Measurements from ENCODE around the gene ANKRD55. TPM values are rescaled to one million over a fixed set of nuclear protein-coding genes. Genes with fewer than 3 reads are reported as not detected.
"Not testable (repeated sequence)": the region's sequence is repeated elsewhere in the genome, so short reads cannot be mapped to it uniquely, and the experiment has no call there.

ANKRD55 gene
- total RNA-seq, 1 donor from 2014 or later, result not detected

GRCh38 chr5:56270568-56271392 lies 37.6 kb upstream of the ANKRD55 start:
- Histone ChIP-seq H3K27me3 (no peaks in the 10 kb centered on the region), H3K4me3 (no peak overlapping the region), H2AFZ (replicated peaks) (no peak overlapping the region), H3K9me3 (ENCODE audit: low read depth) (no peaks in the 10 kb centered on the region), H3K4me1 (no peaks in the 10 kb centered on the region), H3K27ac (no peak overlapping the region), H4K20me1 (ENCODE audit: low read depth) (no peaks in the 10 kb centered on the region), H3F3A (ENCODE audit: low read depth) (no peaks in the 10 kb centered on the region), H3K79me2 (ENCODE audit: low read depth) (no peaks in the 10 kb centered on the region), H3K9ac (no peak overlapping the region), H3K4me2 (no peak overlapping the region), H3K36me3 (no peaks in the 10 kb centered on the region)
- DNase-seq (ENCODE audit: low spot score), result peak; percentile 89
- H3K4me3 Mint-ChIP-seq, result no peak overlapping the region
- H3K9me3 Mint-ChIP-seq, result no peaks in the 10 kb centered on the region
- H3K36me3 Mint-ChIP-seq, result no peaks in the 10 kb centered on the region
- H3K27me3 Mint-ChIP-seq (ENCODE audit: insufficient read depth, low read depth), result peaks cover 4% of the 10 kb centered on the region
- H3K27ac Mint-ChIP-seq, result no peak overlapping the region
- H3K4me1 Mint-ChIP-seq, result peaks cover 4% of the 10 kb centered on the region
- peak; percentile 87 for TF ChIP-seq CTCF (IDR thresholded peaks at IDR 0.05)
- TF ChIP-seq EZH2 (IDR thresholded peaks at IDR 0.05), result no peak
- TF ChIP-seq EZH2phosphoT487 (IDR thresholded peaks at IDR 0.05), result no peak

- no peak overlapping the region for H3K27ac ChIP-seq
- Mint-ChIP-seq H3K4me1 (peaks cover 4% of the 10 kb centered on the region), H3K36me3 (no peaks in the 10 kb centered on the region), H3K4me3 (no peak overlapping the region), H3K27ac (no peak overlapping the region), H3K27me3 (ENCODE audit: insufficient read depth, low read depth) (peaks cover 3% of the 10 kb centered on the region), H3K9me3 (no peaks in the 10 kb centered on the region)
- H3K79me2 ChIP-seq (ENCODE audit: low read depth), result no peaks in the 10 kb centered on the region
- no peaks in the 10 kb centered on the region for H3F3A ChIP-seq (ENCODE audit: low read depth)
- DNase-seq (ENCODE audit: low spot score), result no peak
- H3K4me3 ChIP-seq, result no peak overlapping the region
- H3K36me3 ChIP-seq, result no peaks in the 10 kb centered on the region
- no peaks in the 10 kb centered on the region for H3K9me3 ChIP-seq (ENCODE audit: low read depth)
- H2AFZ ChIP-seq (replicated peaks), result no peak overlapping the region
- no peaks in the 10 kb centered on the region for H4K20me1 ChIP-seq (ENCODE audit: low read depth)
- H3K4me2 ChIP-seq, result no peak overlapping the region
- TF ChIP-seq EZH2phosphoT487 (IDR thresholded peaks at IDR 0.05) (no peak), CTCF (IDR thresholded peaks at IDR 0.05) (no peak), EZH2 (IDR thresholded peaks at IDR 0.05) (no peak)
- no peaks in the 10 kb centered on the region for H3K4me1 ChIP-seq
- H3K27me3 ChIP-seq, result no peaks in the 10 kb centered on the region
- no peak overlapping the region for H3K9ac ChIP-seq
Measured at GRCh38 chr5:56270058-56270457, 36.9 kb upstream of the ANKRD55 start.

- no peaks in the 10 kb centered on the region for H3K27me3 ChIP-seq
- no peak overlapping the region for H3K4me2 ChIP-seq
- Mint-ChIP-seq H3K36me3 (no peaks in the 10 kb centered on the region), H3K4me3 (no peak overlapping the region), H3K27me3 (ENCODE audit: insufficient read depth, low read depth) (peaks cover 2% of the 10 kb centered on the region), H3K9me3 (no peaks in the 10 kb centered on the region), H3K27ac (no peak overlapping the region), H3K4me1 (peaks cover 4% of the 10 kb centered on the region)
- no peaks in the 10 kb centered on the region for H3K79me2 ChIP-seq (ENCODE audit: low read depth)
- no peak overlapping the region for H3K9ac ChIP-seq
- H3K4me1 ChIP-seq, result no peaks in the 10 kb centered on the region
- H2AFZ ChIP-seq (replicated peaks), result no peak overlapping the region
- H3K36me3 ChIP-seq, result no peaks in the 10 kb centered on the region
- no peaks in the 10 kb centered on the region for H3F3A ChIP-seq (ENCODE audit: low read depth)
- no peak overlapping the region for H3K27ac ChIP-seq
- TF ChIP-seq EZH2 (IDR thresholded peaks at IDR 0.05), result no peak
- TF ChIP-seq CTCF (IDR thresholded peaks at IDR 0.05), result peak; percentile 62
- no peak for TF ChIP-seq EZH2phosphoT487 (IDR thresholded peaks at IDR 0.05)
- no peak overlapping the region for H3K4me3 ChIP-seq
- DNase-seq (ENCODE audit: low spot score), result peak; percentile 72
- no peaks in the 10 kb centered on the region for H3K9me3 ChIP-seq (ENCODE audit: low read depth)
- no peaks in the 10 kb centered on the region for H4K20me1 ChIP-seq (ENCODE audit: low read depth)
Measured at GRCh38 chr5:56269216-56269927, 36.2 kb upstream of the ANKRD55 start.

- H4K20me1 ChIP-seq (ENCODE audit: low read depth); H3K9me3 ChIP-seq (ENCODE audit: low read depth); H3K27ac ChIP-seq; H3K4me3 Mint-ChIP-seq; H3K4me1 ChIP-seq; H3K4me1 Mint-ChIP-seq; H3K27me3 Mint-ChIP-seq (ENCODE audit: insufficient read depth, low read depth); H3K9ac ChIP-seq; H3K79me2 ChIP-seq (ENCODE audit: low read depth); H3K27me3 ChIP-seq; H3K4me3 ChIP-seq; H2AFZ ChIP-seq (replicated peaks); H3K36me3 Mint-ChIP-seq; H3K9me3 Mint-ChIP-seq; H3K36me3 ChIP-seq; H3F3A ChIP-seq (ENCODE audit: low read depth); H3K27ac Mint-ChIP-seq; H3K4me2 ChIP-seq; DNase-seq (ENCODE audit: low spot score): not testable (repeated sequence)
Measured at GRCh38 chr5:56268707-56269106, 35.6 kb upstream of the ANKRD55 start.

Measured in neural progenitor cell (in vitro differentiated cells).